ENCODE data around the gene PPARGC1A.

Gene PPARGC1A

DNA sequence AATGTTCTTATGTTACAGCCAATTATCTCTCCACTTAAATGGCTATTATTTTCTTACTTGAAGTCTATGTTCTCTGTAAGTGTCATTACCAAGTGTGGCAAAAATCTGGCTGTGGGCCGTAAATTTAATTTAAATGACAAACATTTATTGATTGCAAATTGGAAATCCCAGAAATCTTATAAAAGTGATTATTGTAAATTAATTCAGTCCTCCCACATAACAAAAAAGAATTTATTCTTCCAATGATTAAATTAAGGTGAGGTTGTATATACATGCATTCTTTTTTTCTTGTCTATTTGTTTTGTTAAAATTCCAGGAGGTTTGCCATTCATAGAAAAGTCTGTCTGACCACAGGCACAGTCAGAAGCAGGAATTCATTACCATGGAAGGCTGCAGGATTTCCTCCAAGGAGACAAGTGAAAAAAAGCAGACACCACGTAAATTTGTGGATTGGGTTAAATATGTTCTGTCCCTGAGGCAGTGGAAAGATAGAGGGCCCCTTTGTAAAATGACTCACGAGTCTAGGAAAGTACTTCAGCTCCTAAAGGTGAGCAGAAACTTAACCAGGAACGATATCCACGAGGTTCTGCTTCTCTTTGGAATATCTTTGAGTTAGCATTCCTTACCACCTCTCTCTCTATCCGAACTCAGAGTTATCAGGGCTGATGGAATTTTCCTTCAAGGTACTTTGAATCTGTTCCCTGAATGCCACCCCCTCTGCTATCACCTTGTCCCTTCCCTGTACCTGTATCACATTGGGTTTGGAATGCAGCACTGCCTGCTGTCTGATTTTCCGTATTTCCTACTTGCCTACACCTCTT, 10.7 kb downstream of the PPARGC1A start:
- DNase-seq, result no peak

DNA sequence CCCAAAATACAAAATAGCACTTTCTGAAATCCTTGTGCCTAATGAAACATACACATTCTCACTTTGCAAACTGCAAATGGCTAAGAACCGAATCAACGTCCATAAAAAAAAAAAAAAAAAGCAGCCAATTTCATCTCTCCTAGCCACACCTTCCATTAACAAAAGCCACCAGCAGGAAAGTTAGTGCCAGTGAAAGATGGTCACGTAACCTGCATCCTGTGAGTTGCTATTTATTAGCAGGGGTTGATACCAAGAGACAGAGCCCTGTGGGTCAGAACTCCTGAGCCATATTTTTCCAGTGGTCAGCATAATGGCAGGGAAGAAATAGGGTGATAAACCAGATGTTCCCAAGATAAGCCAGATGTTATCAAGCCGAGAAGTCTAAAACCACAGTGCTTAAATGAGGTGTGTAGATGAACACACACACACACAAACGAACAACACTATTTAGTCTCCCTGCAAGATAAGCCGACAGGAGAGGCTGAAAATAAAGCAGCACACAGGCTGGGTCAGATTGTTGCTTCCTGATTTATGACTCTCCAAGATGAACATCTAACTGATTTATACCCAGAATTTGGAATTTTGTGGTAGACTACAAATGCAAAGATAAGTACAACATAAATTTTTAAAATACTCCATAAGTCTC, 11.5 kb downstream of the PPARGC1A start:
- DNase-seq, result no peak

DNA sequence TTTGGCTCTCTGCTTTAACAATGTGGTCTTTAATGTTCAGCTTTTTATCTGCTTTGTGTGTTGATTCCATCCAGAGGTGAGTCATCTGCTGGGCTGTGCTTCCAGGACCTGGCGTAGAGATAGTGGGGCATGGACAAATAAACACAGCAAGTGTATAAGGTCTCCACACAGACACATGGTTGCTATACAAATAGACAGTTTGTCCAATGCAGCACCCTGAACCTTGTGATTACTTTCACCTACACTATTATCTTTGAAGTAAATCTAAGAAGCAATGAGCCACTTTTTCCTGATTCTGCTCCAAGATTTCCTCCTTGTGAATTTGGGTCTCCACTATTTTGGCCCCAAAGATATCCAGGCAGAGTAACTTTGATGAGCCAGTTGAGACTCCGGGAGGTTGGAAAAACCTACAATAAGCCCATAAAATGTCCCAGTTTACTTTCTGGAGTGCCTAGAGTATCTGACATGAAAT, 12.1 kb downstream of the PPARGC1A start:
- no peak for DNase-seq

DNA sequence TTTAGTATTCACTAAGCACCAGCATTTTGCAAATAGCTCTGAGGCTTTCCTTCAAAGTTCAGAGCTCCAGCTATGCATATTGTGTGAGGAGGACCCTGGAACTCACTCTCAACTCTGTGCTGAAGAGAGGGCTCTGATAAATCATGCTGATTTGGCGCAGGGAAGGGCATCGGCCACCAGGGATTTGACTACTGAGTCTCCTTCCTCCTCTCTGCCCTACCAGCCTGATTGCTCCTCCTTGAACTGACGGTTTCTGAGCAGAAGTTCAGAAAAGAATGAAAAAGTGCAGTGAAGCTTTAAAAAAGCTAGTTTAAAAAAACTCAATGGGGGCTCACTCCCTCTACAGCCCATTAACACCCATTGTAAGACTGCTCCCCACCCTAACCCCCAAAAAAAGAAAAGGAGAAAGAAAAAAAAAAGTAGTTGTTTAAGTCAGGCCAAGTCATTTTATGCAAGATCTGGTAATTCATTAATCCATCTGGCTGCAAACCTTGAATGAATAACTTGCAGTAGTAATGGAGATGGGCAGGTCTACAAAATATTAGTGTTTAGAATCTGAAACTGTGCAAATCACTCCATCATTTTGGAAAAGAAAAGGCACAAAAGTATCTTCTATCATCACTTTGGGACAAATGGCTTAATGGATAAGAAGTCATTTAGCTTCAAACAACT, 13.3 kb downstream of the PPARGC1A start:
- no peak for DNase-seq

DNA sequence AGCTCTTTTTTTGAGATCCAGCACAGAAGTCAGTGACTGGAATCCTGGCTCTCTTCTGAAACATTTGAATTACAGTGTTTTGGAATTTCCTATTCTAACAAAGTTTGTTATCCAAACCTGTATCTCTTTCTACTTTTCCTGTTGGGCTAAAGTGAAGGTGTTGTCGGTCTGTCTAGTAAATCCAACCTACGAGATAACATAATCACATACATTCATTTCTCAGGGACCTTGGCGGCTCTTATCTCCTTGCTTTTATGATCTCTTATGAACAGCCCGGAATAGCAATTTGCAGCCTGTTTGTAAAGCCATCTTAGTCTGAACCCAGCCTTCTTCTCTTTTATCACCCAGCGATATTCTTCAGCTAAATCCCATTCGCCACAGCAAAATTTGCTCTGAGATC, 14.5 kb downstream of the PPARGC1A start:
- DNase-seq, result no peak

DNA sequence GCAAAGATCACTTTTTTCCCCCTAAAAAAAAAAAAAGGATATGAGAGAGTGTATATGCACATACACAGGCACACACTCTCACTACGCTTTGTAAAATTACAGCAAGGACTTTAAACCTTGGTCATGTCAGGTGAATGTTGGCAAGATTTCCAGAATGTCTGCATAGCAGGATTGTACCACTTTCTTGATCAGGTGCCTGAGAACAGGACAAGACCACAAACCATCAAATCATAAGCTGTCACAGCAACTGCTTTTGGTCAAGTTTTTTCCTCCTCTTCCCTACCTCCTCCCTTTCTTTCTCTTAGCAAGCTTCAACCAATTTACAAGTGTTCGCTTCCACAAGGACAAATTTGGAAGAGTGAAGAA, 15.3 kb downstream of the PPARGC1A start:
- DNase-seq, result no peak

DNA sequence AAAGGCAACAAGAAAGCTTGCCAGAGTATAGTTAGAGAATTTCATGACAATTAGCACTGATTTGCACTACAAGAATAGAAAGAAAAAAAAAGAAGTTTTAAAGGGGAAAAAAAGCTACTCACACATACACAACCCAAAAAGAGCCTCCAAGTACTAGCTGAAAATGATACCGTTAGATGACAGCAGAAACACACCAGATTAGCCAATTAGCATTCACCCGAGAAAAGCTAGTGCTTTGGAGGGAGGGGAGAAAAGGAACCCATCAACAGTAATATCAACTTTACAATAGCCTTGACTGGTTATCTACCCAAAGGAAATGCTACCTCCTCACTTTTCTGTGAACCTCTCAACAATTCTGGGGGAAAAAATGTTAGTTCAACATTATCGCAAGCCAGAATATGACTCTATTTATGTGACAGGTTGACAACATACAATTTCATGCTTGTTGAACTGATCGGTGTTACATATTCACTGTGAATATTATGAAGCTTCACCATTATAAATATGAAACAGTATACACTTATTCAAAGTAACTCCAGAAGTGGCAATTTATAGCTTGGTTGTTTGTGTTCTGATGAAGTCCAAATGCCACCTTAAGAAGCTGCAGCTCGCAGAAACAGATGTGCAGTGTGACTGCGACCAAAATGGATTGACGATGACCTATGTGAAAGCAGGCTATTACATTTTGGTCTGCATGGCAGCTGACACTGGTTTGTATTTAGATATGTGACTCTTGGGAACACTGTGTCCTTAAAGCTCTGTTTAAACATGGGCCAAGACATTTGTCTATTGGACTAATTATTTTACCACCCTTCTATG, 15.9 kb downstream of the PPARGC1A start:
- DNase-seq, result no peak

DNA sequence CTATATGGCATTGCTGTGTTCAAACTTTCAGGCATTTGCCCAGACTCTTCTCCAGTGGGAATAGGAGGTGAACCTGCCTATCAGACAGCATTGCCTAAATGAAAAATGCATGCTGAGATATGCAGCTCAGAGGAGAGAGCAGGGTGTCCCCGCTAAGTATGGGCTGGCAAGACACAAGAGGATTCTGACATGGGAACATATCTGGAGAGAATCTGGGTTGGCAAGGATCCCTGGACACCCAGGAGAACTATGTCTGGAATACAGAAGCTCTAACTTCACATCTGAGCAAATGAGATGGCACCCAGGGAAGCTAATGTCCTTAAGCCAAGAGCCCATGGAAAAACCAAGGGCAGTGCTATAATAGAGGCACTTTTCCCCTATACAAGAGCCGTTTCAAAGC, 18.4 kb downstream of the PPARGC1A start:
- no peak for DNase-seq

DNA sequence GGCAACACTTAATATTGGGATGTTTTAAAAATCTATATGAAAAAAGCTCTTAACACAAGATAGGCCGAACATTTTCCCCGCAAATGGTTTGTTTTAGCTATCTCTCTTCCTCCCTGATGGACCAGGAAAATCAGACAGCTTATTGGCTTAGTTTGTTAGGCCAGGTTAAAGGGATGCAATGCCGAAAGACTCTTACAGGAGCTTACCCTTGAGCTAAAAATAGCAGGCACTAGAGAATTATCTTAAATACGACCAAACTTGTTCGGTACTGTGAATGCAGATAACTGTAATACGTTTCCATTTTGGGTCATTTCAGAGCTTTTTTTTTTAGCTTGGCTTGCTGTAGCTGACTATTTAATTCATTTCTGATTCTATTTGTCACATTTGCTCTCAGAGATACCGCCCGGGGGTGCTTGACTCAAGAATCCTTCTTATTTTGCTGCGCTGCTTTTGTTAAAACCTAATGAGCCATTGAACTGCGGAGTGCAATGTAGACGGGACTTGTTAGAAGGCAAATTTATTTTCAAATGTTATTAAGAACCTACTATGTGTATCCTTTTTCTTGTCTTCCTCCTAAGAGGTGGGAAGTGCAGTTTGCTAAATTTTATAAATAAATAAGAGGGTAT, 23.3 kb downstream of the PPARGC1A start:
- no peak for DNase-seq

DNA sequence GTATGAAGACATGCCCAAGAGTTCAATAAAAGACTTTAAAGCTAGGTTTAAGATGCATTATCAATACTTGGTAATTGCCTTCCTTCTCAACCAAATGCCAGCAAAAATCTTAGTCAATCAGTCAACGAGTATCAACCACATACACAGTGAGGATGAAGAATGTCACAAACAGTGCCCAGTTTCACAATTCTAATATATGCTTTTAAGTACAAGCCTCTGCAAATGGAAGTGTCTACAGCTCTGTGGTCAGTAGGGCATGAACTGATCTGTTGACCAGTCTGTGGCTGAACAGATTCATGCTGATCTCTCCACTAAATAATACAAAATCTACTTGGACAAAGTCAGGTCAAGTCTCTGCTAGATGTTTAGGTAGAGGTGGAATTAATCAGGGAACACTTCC, 27.9 kb downstream of the PPARGC1A start:
- no peak for DNase-seq

DNA sequence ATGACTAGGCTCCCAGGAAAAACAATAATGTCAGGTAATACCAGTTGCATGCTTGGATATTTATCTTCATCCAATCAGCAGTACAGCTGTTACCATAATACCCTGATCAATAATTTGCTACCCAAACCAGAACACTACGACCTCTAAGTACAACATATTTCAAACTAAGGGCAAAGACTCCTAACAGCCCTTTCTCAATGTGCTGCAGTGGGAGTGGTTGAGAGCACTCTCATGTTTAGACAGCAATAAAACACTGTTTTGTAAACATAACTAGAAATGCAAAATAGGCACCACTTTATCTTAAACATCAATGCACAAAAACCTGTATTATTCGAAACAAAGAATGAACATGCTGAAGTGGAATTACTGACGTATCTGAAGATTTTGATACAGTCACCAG, 28.9 kb downstream of the PPARGC1A start:
- no peak for DNase-seq

DNA sequence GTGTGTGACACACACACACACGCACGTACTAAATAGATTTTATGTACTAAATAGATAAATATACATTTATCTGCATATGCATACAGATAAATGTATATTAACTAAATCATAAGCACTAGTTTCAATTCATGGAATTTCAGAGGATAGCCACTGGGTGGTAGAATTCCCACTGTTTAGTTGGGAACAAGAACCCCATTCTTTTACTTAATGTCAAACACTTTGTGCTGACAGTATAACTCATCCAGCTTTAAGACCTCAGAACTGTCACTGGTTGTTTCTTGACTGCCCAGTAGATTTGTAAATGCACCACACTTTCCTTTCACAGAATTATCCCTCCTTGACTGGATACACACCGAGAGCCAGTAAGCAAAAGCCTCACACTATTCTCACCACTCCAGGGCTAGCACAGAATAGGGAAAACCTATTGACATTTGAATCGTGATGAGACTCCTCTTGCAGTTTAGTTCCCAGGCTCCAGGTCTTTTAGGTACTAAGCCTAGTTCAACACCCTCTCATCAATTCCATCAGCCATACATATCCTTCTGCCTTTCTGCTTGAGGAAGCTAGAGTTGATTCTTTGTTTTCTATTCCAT, 32.4 kb downstream of the PPARGC1A start:
- DNase-seq, result peak in 1 of 3 donors; percentile 9

DNA sequence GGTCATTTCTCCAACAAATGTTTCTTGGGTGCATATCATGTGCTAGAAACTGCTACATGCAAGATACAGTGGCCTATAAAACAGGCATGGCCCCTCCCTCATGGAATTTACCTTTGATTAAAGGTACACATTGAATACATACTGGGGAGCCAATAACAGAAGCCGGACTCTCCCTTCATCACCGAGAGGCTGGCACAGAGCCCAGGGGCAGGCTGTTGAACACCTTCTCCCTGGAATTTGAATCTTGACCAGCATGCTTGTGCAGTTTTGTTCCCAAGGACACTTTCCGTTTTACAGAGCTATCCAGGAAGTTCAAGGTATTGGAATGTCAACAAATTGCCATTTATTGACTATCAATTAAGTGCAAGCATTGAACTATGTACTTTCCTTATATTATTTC, 33.2 kb downstream of the PPARGC1A start:
- DNase-seq, result no peak

DNA sequence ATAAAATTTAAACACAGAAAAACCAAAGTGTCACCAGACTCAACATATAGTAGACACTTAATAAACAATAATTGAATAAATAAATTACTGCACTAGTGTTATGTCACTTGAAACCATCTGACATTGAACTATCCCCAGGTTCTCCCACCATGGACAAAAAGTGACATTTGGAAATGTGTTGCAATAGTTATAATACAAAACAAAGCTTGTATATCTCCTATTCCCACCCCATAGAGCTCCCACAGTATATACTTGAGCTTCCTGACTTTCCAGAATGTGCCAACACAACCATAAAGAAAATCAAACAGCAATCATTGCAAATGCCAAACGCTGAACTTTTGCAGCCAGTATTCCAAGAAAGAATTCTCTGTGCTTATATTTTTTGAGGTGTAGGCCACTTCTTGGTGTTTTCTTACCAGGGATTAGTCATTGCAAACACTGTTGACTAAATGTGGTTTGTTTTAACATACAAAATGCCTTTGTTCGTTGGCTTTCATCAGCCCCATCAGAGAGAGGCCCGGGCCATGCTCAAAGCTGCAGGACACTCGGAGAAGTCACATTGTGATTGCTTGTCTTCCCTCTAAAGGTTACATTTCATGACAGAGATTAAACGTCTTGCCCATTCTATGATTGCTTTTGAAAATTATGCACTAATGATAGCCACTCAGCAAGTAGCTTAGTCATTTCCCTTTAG, 33.8 kb downstream of the PPARGC1A start:
- DNase-seq, result no peak

DNA sequence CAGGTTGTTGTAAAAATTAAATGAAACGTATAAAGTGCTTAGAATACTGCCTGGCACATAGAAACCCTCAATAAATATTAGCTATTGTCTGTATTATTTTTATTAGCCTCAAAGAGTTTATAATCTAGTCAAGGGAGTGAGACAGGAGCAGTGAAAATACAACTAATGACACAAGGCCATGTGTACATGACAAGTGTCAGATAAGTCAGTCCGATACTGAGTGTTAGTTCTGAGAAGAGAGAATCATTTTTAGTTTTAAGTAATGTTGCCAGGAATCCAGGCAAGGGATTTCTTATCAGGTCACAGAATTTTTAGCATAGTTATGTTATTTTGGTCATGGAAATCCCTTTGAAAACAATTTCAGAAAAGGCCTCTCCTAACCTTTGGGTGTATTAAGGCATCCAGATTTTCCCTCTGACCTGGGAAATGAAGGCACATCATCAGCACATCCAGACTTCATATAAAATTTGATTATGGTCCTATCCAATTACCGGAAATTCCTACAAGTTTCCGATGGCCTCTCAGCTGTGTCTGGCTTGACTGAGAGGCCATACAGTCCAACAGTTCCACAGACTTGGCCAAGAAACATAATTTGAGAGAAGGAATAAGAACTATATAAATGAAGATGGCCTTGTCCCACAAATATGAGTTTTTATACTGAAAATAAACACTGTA, 35.7 kb downstream of the PPARGC1A start:
- no peak for DNase-seq

DNA sequence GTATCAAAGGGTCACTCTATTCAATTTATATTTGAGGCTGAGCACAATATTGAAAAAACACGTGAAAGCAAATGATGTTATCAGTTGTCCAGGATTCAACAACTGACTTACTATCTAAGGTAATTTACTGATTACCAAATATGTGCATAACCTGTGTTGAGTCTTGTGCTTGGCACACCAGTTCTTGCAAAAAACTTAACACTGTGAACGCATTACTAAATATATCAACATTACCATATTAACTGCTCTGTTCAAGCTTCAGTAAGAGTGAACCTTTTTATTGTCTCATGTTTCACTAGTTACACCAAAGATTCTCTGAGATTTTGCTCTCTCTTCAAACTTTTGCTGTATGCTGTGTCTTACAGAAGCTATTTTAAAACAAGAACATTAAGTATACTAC, 38.4 kb downstream of the PPARGC1A start:
- DNase-seq, result no peak

DNA sequence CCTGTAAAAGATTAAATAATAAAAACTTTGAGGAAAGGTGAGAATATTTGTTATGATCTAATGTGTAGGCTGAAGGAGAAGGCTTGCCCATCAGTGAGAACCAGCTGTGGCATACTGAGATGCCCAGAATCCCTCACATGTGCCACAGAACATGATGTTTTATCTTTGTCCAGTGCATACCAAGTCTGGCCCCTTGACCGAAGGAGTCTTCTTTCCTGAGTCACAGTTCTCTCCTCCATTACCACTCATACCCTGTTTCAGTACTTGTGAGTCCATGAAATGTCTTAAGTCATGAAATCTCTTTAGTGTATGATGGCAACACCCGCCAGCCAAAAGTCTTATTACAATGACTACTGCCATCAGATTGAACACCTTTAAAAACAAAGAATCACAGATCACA, 42.7 kb downstream of the PPARGC1A start:
- DNase-seq, result no peak

DNA sequence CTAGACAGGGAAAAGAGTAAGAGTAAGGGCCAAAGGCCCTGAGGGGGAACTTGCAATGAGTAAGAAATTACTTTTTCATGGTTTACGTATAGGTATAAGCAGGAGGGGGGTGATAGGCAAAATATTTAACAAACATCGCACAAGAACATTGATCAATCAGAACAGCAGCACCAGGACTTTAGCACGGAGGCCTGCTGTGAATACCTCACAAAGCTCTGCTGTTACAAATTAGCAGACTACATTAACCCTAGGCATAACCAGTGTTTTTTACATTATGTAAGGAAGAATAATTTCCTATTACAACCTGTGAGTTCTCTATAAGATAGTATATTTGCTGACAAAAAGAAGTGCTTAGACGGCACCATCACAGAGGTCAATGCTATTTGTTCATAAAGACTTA, 44.9 kb downstream of the PPARGC1A start:
- DNase-seq, result no peak

DNA sequence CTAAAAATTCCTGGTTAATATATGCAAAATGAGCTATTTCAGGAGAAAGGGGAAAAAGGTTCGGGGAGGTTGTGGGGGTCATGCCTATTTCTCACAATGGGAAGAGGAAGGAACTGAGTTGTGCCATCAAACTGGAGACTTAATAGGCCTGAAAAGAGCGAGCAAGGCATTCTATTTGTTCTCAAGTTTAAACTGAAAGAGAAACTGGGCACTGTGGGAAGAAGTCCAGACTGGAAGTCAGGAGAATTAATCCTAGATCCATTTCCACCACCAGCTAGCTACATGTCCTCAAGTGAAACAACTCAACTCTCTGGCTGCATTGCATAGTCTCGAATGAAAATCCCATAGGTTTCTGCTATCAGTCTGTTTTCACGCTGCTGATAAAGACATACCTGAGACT, 50.6 kb downstream of the PPARGC1A start:
- DNase-seq, result peak in 2 of 3 donors; percentile 14 to 19

DNA sequence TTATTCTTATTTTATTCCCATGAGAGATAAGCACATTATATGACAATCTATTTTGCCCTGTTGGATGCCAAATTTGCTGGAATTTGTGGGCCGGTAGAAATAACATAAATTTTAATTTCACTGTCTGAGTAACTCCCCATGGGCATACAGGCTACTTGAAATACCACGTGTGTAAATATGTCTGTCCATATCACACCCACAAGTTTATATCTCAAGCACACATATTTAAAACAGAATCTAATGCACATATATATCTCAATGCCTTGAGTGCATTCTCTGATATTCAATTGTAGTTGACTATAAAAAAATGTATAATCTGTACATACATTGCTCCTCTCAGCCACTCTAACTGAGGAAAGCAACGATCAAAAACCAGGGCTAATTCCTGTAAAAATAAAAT, 51.2 kb downstream of the PPARGC1A start:
- no peak for DNase-seq

DNA sequence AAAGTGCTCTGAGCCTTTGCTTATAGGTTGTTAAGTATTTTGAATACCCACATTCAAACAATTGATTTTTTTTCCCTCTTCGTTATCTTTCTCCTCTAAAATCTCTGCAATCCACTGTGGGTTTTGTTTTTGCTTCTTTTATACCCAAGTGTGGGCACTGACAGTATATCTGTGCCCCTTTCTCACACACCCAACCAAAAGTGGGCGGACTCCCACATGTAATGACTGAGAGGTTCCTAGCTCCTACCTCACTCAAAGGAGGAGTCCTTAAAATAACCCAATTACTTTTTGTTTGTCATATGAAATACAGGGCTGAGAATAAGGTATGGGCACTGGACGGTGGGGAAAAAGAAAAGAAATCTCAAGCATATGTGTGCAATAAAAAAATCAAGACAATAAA, 51.7 kb downstream of the PPARGC1A start:
- DNase-seq, result no peak
